Activated CD8-positive, alpha-beta memory T cell treated with anti-CD3 and anti-CD28 coated beads, Interleukin-2, amount 50 U/mL, for 4 hours (primary cell): ENCODE data around the gene SLC4A7.
"Not testable (repeated sequence)": the region's sequence is repeated elsewhere in the genome, so short reads cannot be mapped to it uniquely, and the experiment has no call there.

Experiments used
- DNase-seq: peaks from one replicate; pipeline ENCODE4 v3.0.0-alpha.2; 2020

The SLC4A7 gene

GRCh38 chr3:27484015-27484844, at the start of gene SLC4A7:
Gene SLC4A7, minus strand, starts transcription at chr3:27484384. Its CDS starts 258 bp downstream, at chr3:27484126.
- peak; percentile 99 for DNase-seq

GRCh38 chr3:27533261-27533607, 49.0 kb upstream of the SLC4A7 start:
- no peak for DNase-seq

GRCh38 chr3:27532426-27533260, 48.5 kb upstream of the SLC4A7 start:
- no peak for DNase-seq

- DNase-seq, result not testable (repeated sequence)
These were observed 47.1 kb upstream of the SLC4A7 start for GRCh38 chr3:27531193-27531751.

GRCh38 chr3:27528791-27529190, 44.6 kb upstream of the SLC4A7 start:
- no peak for DNase-seq

GRCh38 chr3:27526614-27527315, 42.6 kb upstream of the SLC4A7 start:
- no peak for DNase-seq

GRCh38 chr3:27521872-27522265, 37.7 kb upstream of the SLC4A7 start:
- DNase-seq, result no peak

GRCh38 chr3:27521179-27521871, 37.1 kb upstream of the SLC4A7 start:
- no peak for DNase-seq

- DNase-seq, result no peak
These were observed 27.7 kb upstream of the SLC4A7 start for GRCh38 chr3:27511724-27512422.

- no peak for DNase-seq
These were observed 25.2 kb upstream of the SLC4A7 start for GRCh38 chr3:27509376-27509775.

GRCh38 chr3:27508424-27508823, 24.2 kb upstream of the SLC4A7 start:
- DNase-seq, result no peak

GRCh38 chr3:27507515-27508266, 23.5 kb upstream of the SLC4A7 start:
- DNase-seq, result no peak

GRCh38 chr3:27507111-27507510, 22.9 kb upstream of the SLC4A7 start:
- DNase-seq, result no peak

- no peak for DNase-seq
These were observed 20.6 kb upstream of the SLC4A7 start for GRCh38 chr3:27504749-27505148.

- no peak for DNase-seq
These were observed 19.3 kb upstream of the SLC4A7 start for GRCh38 chr3:27503526-27503925.

- DNase-seq, result no peak
These were observed 17.6 kb upstream of the SLC4A7 start for GRCh38 chr3:27501759-27502158.

GRCh38 chr3:27500986-27501385, 16.8 kb upstream of the SLC4A7 start:
- DNase-seq, result no peak

GRCh38 chr3:27500035-27500434, 15.9 kb upstream of the SLC4A7 start:
- no peak for DNase-seq

- no peak for DNase-seq
These were observed 10.6 kb upstream of the SLC4A7 start for GRCh38 chr3:27494784-27495183.

GRCh38 chr3:27488821-27489220, 4.6 kb upstream of the SLC4A7 start:
- no peak for DNase-seq

- DNase-seq, result no peak
These were observed 3.2 kb upstream of the SLC4A7 start for GRCh38 chr3:27487383-27487782.
